HG03442 (cell line): ENCODE results near the gene DBNDD2.

ENCODE experiments used
- ATAC-seq: cut with Tn5 transposase; IDR thresholded peaks from one replicate; pipeline ENCODE4 v1.9.1; 2021; ENCODE audit warnings: mild to moderate bottlenecking, moderate library complexity; ENCODE audit not compliant: unreplicated experiment

DBNDD2 gene

DNA sequence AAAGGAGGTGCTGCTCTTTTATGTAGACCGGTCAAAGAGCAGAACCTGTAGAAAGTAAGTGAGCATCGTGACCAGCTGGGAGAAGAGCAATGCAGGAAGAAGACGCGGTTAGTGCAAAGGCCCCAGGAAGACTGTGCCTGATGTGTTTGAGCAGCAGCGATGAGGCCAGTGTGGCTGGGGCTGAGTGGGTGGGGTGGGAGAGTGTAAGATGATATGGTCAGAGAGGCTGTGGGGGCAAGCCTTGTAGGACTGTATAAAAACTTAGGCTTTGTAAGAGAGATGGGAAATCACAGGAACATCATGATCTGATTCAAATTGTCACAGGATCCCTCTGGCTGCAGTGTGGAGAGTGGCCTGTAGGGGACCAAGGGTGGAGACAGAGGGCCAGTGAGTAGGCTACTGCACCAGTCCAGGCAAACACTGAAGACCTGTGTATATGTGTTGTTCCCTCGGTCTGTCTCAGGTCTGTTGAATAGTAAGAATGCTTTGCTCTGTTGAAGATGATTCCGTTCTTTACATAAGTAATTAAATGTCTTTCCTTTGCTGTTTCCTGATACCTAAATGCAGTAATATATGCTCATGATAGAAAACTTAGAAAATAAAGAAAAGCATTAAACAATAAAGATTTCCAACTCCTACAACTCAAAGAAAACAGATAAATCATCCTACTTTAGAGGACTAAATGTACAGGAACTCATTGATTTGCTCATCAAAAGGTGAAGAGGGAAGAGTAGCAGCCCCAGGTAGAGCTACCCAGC is 37.9 kb downstream of the DBNDD2 start:
- no peak for ATAC-seq

DNA sequence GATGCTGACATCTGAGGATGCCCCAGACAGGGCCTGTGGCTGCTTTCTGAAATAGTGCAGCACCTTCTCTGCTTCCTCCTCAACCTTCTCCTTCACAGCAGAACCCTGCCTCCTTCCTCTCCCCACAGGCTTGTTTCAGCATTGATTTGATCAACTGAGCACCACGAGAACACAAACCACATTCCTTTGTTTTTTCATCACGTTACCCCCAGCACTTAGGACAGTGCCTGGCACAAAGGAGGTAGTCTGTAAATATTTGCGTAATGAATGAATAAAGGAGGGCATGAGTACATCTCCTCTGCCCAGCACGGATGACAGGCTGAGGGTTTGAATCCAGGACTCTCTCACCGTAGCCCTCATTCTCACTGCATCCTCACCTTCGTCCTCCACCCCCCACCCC is 40.2 kb downstream of the DBNDD2 start:
- no peak for ATAC-seq

DNA sequence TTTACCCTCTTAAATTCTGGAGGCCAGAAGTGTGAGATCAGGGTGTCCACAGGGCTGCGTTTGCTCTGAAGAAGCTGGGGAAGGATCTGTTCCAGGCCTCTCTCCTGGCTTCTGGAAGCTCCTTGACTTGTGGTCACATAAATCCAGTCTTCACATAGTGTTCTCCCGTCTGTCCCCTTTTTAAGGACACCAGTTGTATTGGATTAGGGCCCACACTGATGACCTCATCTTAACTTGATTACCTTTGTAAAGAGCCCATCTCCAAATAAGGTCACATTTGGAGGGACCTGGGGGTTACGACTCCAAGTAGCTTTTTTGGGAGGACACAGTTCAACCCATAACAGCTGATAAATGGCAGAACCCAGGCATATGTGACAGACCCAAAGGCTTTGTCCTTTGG is 41.4 kb downstream of the DBNDD2 start:
- no peak for ATAC-seq

DNA sequence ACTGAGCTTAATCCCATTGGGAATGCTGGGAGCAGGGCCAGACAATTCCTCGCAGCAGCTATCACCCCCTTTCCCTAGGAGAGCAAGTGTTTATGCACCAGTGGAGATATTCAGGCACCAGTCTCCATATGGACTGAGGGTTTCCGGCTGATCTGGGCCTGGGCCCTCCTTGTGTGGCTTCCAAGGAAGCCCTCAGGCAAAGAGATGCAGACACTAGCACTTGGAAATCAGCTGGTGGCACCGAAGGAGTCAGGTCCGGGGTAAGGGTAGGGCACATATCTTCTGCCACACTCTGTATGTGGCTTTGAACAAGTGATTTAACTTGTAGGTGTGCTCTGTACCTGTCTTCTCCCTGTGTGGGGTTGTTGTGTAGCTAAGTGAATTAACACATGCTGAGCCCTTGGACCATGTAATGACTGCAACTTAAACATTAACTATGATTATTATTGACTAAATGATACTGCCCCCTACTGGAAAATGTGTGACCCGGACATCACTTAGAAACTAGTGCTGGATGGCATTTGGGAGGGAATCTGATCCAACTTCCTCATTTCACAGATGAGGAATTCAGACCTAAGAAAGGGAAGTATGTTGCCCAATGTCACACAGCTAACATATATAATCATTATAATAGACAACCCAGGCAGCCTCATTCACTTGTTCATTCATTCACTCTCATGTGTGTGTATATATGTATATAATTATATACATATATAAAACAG is 42.2 kb downstream of the DBNDD2 start:
- ATAC-seq = no peak

DNA sequence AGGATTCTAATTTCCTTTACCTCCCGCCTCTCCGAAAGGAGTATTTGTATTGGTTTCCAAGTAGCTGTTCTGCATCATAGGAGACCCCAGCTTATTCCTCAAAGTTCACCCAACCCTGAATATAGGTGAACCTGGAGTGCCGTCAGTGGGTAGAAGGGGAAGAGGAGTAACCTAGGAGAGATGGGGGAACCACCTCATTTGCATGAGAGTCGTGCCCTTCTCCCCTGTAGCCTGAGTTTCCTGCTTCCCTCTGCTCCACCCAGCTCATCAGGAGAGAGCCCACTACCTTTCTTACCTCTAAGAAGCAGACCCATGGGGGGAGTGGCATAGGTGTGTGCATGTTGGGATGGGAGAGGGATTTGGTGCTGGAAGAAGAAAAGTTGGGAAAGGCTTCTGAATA is 44.1 kb downstream of the DBNDD2 start:
- ATAC-seq = no peak

DNA sequence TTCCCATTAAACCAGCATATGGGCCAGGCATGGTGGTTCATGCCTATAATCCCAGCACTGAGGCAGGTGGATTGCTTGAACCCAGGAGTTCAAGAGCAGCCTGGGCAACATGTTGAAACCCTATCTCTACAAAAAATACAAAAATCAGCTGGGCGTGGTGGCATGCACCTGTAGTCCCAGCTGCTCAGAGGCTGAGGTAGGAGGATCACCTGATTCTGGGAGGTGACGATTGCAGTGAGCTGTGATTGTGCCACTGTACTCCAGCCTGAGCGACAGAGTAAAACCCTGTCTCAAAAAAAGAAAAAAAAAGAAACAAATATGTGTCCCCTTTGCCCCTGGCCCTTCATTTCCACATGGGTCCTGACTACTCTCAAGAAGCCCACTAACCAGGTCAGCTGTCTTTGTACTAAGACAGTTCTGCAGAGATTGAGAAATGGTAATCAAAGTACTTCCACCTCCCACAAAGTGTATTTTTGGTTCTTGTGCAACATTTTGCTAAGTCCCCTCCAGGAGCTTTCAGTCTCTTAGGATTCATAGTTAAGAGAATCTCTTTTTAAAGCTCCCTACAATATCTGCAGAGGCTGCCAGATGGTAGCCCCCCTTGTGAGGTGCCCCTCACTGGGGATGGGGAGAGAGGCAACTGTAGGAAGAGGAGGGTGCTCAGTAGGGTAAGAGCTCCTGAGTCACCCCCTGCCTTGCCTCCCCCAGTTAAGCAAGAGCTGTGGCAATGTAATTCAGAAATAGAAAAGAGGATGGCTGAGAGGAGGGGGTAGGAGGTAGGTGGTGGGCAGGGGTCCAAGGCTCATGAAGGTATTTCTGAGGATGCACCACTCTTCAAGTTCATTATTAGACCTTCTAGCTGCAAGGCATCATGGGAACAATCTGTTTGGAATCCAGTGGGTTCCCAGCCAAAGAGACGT is 44.9 kb downstream of the DBNDD2 start:
- no peak for ATAC-seq

DNA sequence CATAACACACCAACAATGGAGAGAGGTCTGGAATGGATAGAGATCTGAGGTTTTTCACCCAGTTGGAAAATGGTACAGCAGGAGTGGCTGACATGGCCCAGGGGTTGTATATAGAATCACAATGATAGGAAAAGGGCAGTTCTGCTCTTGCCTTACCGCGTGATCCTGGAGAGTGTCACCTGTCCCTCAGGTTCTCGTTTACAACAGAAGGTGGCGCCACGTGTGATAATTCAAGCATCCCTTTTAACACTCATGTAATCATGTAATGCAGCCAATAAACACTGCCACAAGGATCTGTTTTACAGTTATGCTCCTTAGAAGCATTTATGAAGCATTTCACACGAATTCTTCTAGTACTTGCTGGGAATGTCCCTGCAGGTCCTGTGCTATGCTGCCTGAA is 48.5 kb downstream of the DBNDD2 start:
- no peak for ATAC-seq

DNA sequence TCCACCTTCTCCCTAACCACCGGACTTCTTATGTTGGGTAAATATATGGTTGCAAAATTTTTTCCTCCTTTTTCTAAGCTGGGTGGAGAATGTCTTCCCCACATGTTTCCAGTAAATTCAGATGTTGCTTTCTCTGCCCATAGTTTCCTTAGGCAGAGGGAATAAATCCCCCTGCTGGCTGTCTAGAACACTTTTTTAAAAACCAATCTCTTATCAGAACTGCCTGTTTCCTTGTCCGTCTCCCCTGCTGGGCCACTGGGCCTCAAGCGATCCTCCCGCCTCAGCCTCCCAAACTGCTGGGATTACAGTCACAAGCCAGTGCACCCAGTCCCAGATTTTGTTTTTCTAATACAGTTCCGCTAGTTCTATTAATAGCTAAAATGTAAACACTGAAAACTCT is 51.5 kb downstream of the DBNDD2 start:
- no peak for ATAC-seq
